GM21381 (cell line): ENCODE measurements around the gene C9orf153.
"Not testable (repeated sequence)": the region's sequence is repeated elsewhere in the genome, so short reads cannot be mapped to it uniquely, and the experiment has no call there.

Experiments
- ATAC-seq: cut with Tn5 transposase; IDR thresholded peaks from one replicate; pipeline ENCODE4 v1.9.1; 2021; ENCODE audit warnings: mild to moderate bottlenecking, moderate library complexity; ENCODE audit not compliant: unreplicated experiment

C9orf153 gene

GRCh38 chr9:86259557-86259956 lies at the start of gene C9orf153:
TSS of gene C9orf153 (minus strand) at chr9:86259657. CDS start at chr9:86229603, 30,054 bp downstream.
- ATAC-seq: no peak

GRCh38 chr9:86308687-86309086 lies 49.2 kb upstream of the C9orf153 start:
- no peak for ATAC-seq

GRCh38 chr9:86304236-86304730 lies 44.8 kb upstream of the C9orf153 start:
- no peak for ATAC-seq

- no peak for ATAC-seq
Measured at GRCh38 chr9:86303316-86303975, 44.0 kb upstream of the C9orf153 start.

- no peak for ATAC-seq
Measured at GRCh38 chr9:86301686-86302085, 42.2 kb upstream of the C9orf153 start.

- ATAC-seq: no peak
Measured at GRCh38 chr9:86300701-86301100, 41.2 kb upstream of the C9orf153 start.

GRCh38 chr9:86298873-86299272 lies 39.4 kb upstream of the C9orf153 start:
- ATAC-seq: no peak

GRCh38 chr9:86290341-86290740 lies 30.9 kb upstream of the C9orf153 start:
- not testable (repeated sequence) for ATAC-seq

GRCh38 chr9:86288499-86289198 lies 29.2 kb upstream of the C9orf153 start:
- ATAC-seq: no peak

GRCh38 chr9:86287013-86287412 lies 27.6 kb upstream of the C9orf153 start:
- no peak for ATAC-seq

GRCh38 chr9:86286278-86286677 lies 26.8 kb upstream of the C9orf153 start:
- no peak for ATAC-seq

- ATAC-seq: no peak
Measured at GRCh38 chr9:86285261-86285660, 25.8 kb upstream of the C9orf153 start.

- ATAC-seq: peak; percentile 17
Measured at GRCh38 chr9:86282979-86283535, 23.6 kb upstream of the C9orf153 start.

- peak; percentile 77 for ATAC-seq
Measured at GRCh38 chr9:86282077-86282978, 22.9 kb upstream of the C9orf153 start, which contains the start of gene ISCA1. TSS of gene ISCA1 (minus strand) at chr9:86282538. CDS start at chr9:86282458, 80 bp downstream.

- ATAC-seq: peak; percentile 3
Measured at GRCh38 chr9:86281593-86282076, 22.2 kb upstream of the C9orf153 start.

- no peak for ATAC-seq
Measured at GRCh38 chr9:86280580-86280979, 21.1 kb upstream of the C9orf153 start.

- ATAC-seq: no peak
Measured at GRCh38 chr9:86279839-86280238, 20.4 kb upstream of the C9orf153 start.

- no peak for ATAC-seq
Measured at GRCh38 chr9:86277072-86277471, 17.6 kb upstream of the C9orf153 start.

GRCh38 chr9:86275962-86276361 lies 16.5 kb upstream of the C9orf153 start:
- ATAC-seq: no peak

GRCh38 chr9:86274821-86275643 lies 15.6 kb upstream of the C9orf153 start:
- ATAC-seq: no peak
